ENCODE measurements around the gene ME3.

GRCh38 chr11:86670911-86671310, 1.5 kb downstream of the ME3 start:
- TF ChIP-seq CTCF (IDR thresholded peaks at IDR 0.05) = no peak
- TF ChIP-seq POLR2A (IDR thresholded peaks at IDR 0.05) = no peak
